HEK293 (cell line): ENCODE measurements around the gene DHPS.

Source experiments
- CTCF ChIA-PET: fragments of 350-600 bp; formaldehyde crosslinking; extraction: SDS; loops from one replicate; lab custom pipeline; 2021; ENCODE audit warnings: antibody characterized with exemption; lab: Yijun Ruan, JAX
- POLR2A ChIA-PET: fragments of 300-600 bp; formaldehyde crosslinking; extraction: SDS; loops from one replicate; lab custom pipeline; 2020; ENCODE audit warnings: antibody characterized with exemption, inconsistent platforms; lab: Yijun Ruan, JAX
- H3K27ac ChIP-seq: fragments of 200-500 bp; sonication (Bioruptor generic); 2 replicates; pipeline ENCODE4 v1.5.1; 2014; ENCODE audit warnings: low read depth, low read length, control low read depth, inconsistent platforms; ENCODE audit errors: extremely low read depth
- H3K36me3 ChIP-seq, 2 experiments: fragments of 200-500 bp in 1 of 2; sonication (Bioruptor generic) in 1 of 2; 1 replicate in 1 of 2; 2 replicates in 1 of 2; pipeline ENCODE4 v1.5.1; 2014 to 2017; ENCODE audit warnings: inconsistent platforms in 2 of 2, low read length in 2 of 2; ENCODE audit not compliant: control insufficient read depth in 2 of 2, insufficient read depth in 1 of 2
- H3K4me1 ChIP-seq: fragments of 200-500 bp; sonication (Bioruptor generic); 2 replicates; pipeline ENCODE4 v1.5.1; 2014; ENCODE audit warnings: mild to moderate bottlenecking, low read length, inconsistent platforms; ENCODE audit not compliant: control insufficient read depth, insufficient read depth
- H3K4me3 ChIP-seq: 2 replicates; pipeline ENCODE4 v1.5.1; 2011; ENCODE audit warnings: low read depth, mild to moderate bottlenecking, control low read depth, low read length, moderate library complexity
- H3K9me3 ChIP-seq: fragments of 200-500 bp; sonication (Bioruptor generic); 2 replicates; pipeline ENCODE4 v1.5.1; 2014; ENCODE audit warnings: low read depth, low read length, inconsistent platforms; ENCODE audit not compliant: control insufficient read depth, insufficient read depth
- CTCF ChIP-seq: fragments of 450-650 bp; formaldehyde crosslinking; IDR thresholded peaks from 2 replicates; pipeline ENCODE4 v1.5.1; 2016; ENCODE audit warnings: missing biosample characterization, missing genetic modification characterization
- EGR2 ChIP-seq: fragments of 450-650 bp; formaldehyde crosslinking; IDR thresholded peaks from 2 replicates; pipeline ENCODE4 v1.5.1; 2016; ENCODE audit warnings: low read depth, missing biosample characterization, missing genetic modification characterization
- ELK4 ChIP-seq: IDR thresholded peaks from 2 replicates; pipeline ENCODE4 v1.6.1; 2011; ENCODE audit warnings: mild to moderate bottlenecking, low read depth, low read length, borderline replicate concordance
- KLF8 ChIP-seq: fragments of 450-650 bp; formaldehyde crosslinking; IDR thresholded peaks from 2 replicates; pipeline ENCODE4 v1.5.1; 2016; ENCODE audit warnings: missing biosample characterization, missing genetic modification characterization
- KLF9 ChIP-seq: fragments of 450-650 bp; formaldehyde crosslinking; IDR thresholded peaks from 2 replicates; pipeline ENCODE4 v1.5.1; 2016; ENCODE audit warnings: missing biosample characterization, missing genetic modification characterization, low read depth
- MZF1 ChIP-seq: fragments of 450-650 bp; formaldehyde crosslinking; IDR thresholded peaks from 2 replicates; pipeline ENCODE4 v1.5.1; 2017; ENCODE audit warnings: missing biosample characterization, missing genetic modification characterization, borderline replicate concordance
- SETDB1 ChIP-seq: IDR thresholded peaks from one replicate; pipeline ENCODE4 v1.6.1; 2017; ENCODE audit warnings: mild to moderate bottlenecking, low read length, moderate library complexity, mixed read lengths; ENCODE audit not compliant: insufficient read length
- SP2 ChIP-seq: fragments of 450-650 bp; formaldehyde crosslinking; IDR thresholded peaks from 2 replicates; pipeline ENCODE4 v1.5.1; 2016; ENCODE audit warnings: missing biosample characterization, missing genetic modification characterization
- WT1 ChIP-seq: fragments of 450-650 bp; formaldehyde crosslinking; IDR thresholded peaks from 2 replicates; pipeline ENCODE4 v1.5.1; 2016; ENCODE audit warnings: missing biosample characterization, missing genetic modification characterization
- ZBTB10 ChIP-seq: fragments of 450-650 bp; formaldehyde crosslinking; IDR thresholded peaks from 2 replicates; pipeline ENCODE4 v1.5.1; 2016; ENCODE audit warnings: missing biosample characterization, missing genetic modification characterization
- ZFHX2 ChIP-seq: fragments of 450-650 bp; formaldehyde crosslinking; conservative IDR thresholded peaks from 2 replicates; pipeline ENCODE4 v1.5.1; 2016; ENCODE audit warnings: missing biosample characterization, missing genetic modification characterization
- ZNF155 ChIP-seq: fragments of 450-650 bp; formaldehyde crosslinking; IDR thresholded peaks from 2 replicates; pipeline ENCODE4 v1.5.1; 2016; ENCODE audit warnings: missing biosample characterization, missing genetic modification characterization
- ZNF174 ChIP-seq: fragments of 450-650 bp; formaldehyde crosslinking; IDR thresholded peaks from 2 replicates; pipeline ENCODE4 v1.5.0; 2017; ENCODE audit warnings: missing biosample characterization, mild to moderate bottlenecking, missing genetic modification characterization
- ZNF274 ChIP-seq, 2 experiments: fragments of 200-500 bp in 1 of 2; fragments of 450-650 bp in 1 of 2; sonication (Bioruptor generic) in 1 of 2; formaldehyde crosslinking in 1 of 2; IDR thresholded peaks; 2 replicates each; pipeline versions ENCODE4 v1.5.1 to v1.6.1; 2014 to 2016; ENCODE audit warnings: borderline replicate concordance in 1 of 2, inconsistent platforms in 1 of 2, low read length in 1 of 2, missing biosample characterization in 1 of 2, missing genetic modification characterization in 1 of 2
- ZNF335 ChIP-seq: fragments of 450-650 bp; formaldehyde crosslinking; conservative IDR thresholded peaks from 2 replicates; pipeline ENCODE4 v1.5.1; 2016; ENCODE audit warnings: missing biosample characterization, missing genetic modification characterization
- ZNF398 ChIP-seq: fragments of 450-650 bp; formaldehyde crosslinking; IDR thresholded peaks from 2 replicates; pipeline ENCODE4 v1.5.1; 2017; ENCODE audit warnings: missing biosample characterization, missing genetic modification characterization
- ZNF555 ChIP-seq: fragments of 450-650 bp; formaldehyde crosslinking; conservative IDR thresholded peaks from 2 replicates; pipeline ENCODE4 v1.5.1; 2017; ENCODE audit warnings: missing biosample characterization, mild to moderate bottlenecking, missing genetic modification characterization, inconsistent platforms
- ZNF626 ChIP-seq: fragments of 450-650 bp; sonication (Bioruptor Pico); formaldehyde crosslinking; IDR thresholded peaks from 2 replicates; pipeline ENCODE4 v1.5.1; 2018; ENCODE audit warnings: missing biosample characterization, missing genetic modification characterization, inconsistent platforms
- ZNF768 ChIP-seq: fragments of 450-650 bp; formaldehyde crosslinking; IDR thresholded peaks from 2 replicates; pipeline ENCODE4 v1.5.1; 2018; ENCODE audit warnings: missing biosample characterization, mild to moderate bottlenecking, missing genetic modification characterization
- ZSCAN16 ChIP-seq: fragments of 450-650 bp; formaldehyde crosslinking; IDR thresholded peaks from 2 replicates; pipeline ENCODE4 v1.5.1; 2016; ENCODE audit warnings: missing biosample characterization, missing genetic modification characterization
- TF ChIP-seq, protein P1 (sequence below): fragments of 450-650 bp; formaldehyde crosslinking; IDR thresholded peaks from 2 replicates; pipeline ENCODE4 v1.5.1; 2016; ENCODE audit warnings: missing biosample characterization, missing genetic modification characterization

The DHPS gene

GRCh38 chr19:12701596-12702282 is 20.1 kb upstream of the DHPS start:
- H3K27ac ChIP-seq: no peak overlapping the region
- no peaks in the 10 kb centered on the region for H3K9me3 ChIP-seq
- ChIA-PET CTCF (no interaction called here), POLR2A (no interaction called here)
- no peaks in the 10 kb centered on the region for H3K4me1 ChIP-seq
- peaks cover 36 to 86% of the 10 kb centered on the region in 2 experiments for H3K36me3 ChIP-seq
- H3K4me3 ChIP-seq: no peak overlapping the region
- TF ChIP-seq CTCF: no peak
- TF ChIP-seq ZNF768 (tag by site-specific recombination): no peak
- no peak for TF ChIP-seq ZNF335
- TF ChIP-seq ZNF155 (tag by site-specific recombination): no peak
- no peak for TF ChIP-seq ZSCAN16
- no peak for TF ChIP-seq ELK4
- peak; percentile 64 for TF ChIP-seq ZFHX2 (tag by site-specific recombination)
- peak; percentile 44; the same call in 1 of the 2 replicates for TF ChIP-seq SP2 (tag by site-specific recombination)
- peak; percentile 61 for TF ChIP-seq KLF9
- TF ChIP-seq MZF1: no peak
- TF ChIP-seq ZNF555 (tag by site-specific recombination): no peak
- TF ChIP-seq KLF8: peak; percentile 42; the same call in 1 of the 2 replicates
- no peak for TF ChIP-seq WT1 (tag by site-specific recombination)
- peak; percentile 79 for TF ChIP-seq EGR2 (tag by site-specific recombination)
- TF ChIP-seq, protein P1, sequence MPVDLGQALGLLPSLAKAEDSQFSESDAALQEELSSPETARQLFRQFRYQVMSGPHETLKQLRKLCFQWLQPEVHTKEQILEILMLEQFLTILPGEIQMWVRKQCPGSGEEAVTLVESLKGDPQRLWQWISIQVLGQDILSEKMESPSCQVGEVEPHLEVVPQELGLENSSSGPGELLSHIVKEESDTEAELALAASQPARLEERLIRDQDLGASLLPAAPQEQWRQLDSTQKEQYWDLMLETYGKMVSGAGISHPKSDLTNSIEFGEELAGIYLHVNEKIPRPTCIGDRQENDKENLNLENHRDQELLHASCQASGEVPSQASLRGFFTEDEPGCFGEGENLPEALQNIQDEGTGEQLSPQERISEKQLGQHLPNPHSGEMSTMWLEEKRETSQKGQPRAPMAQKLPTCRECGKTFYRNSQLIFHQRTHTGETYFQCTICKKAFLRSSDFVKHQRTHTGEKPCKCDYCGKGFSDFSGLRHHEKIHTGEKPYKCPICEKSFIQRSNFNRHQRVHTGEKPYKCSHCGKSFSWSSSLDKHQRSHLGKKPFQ (tag by site-specific recombination): no peak
- no peak for TF ChIP-seq ZNF398 (tag by site-specific recombination)
- no peak for TF ChIP-seq SETDB1
- no peak for TF ChIP-seq ZNF174
- no peak for TF ChIP-seq ZBTB10
- no peak for TF ChIP-seq ZNF626 (tag by site-specific recombination)
- TF ChIP-seq ZNF274 (IDR thresholded peaks at IDR 0.05; ENCODE audit: low read length): no peak
- no peak for TF ChIP-seq ZNF274 (tag by site-specific recombination; IDR thresholded peaks at IDR 0.05; ENCODE audit: borderline replicate concordance)
- TF ChIP-seq, all 188 proteins: peak for 5
